Measurements from ENCODE around the gene ASCC3. TPM values are rescaled to one million over a fixed set of nuclear protein-coding genes. Genes with fewer than 3 reads are reported as not detected.

Gene ASCC3
- total RNA-seq, 4 donors from 2014 or later, result 15.7 to 39.9 (median 29.3) TPM

GRCh38 chr6:100487638-100488037 lies 393.5 kb downstream of the ASCC3 start:
- peaks cover 19% of the 10 kb centered on the region for H3K27me3 ChIP-seq
- in situ Hi-C loops (cut with MboI; ENCODE audit: low pct_ligation_motif_present in 1 of 4, low pct_unique_long_range_greater_than_20kb in 1 of 4, low sequenced_read_pairs in 3 of 4), result loop anchor here in 1 of 4 donors (10.0 kb wide), 1 partner anchor 373 kb away; no protein-coding TSS in a partner anchor
- H3K4me1 ChIP-seq, result no peaks in the 10 kb centered on the region
- 80 to 91% methylated on average over 1 to 2 of the region's 2 CpGs for WGBS, 2 donors (ENCODE audit: low coverage in 1 of 2)
- H3K4me3 ChIP-seq, result no peak overlapping the region
- TF ChIP-seq POLR2AphosphoS5 (IDR thresholded peaks at IDR 0.05) (no peak), POLR2A (IDR thresholded peaks at IDR 0.05) (no peak), CTCF (IDR thresholded peaks at IDR 0.05) (no peak), EP300 (IDR thresholded peaks at IDR 0.05; ENCODE audit: low read depth) (no peak)
- H3K36me3 ChIP-seq, result no peaks in the 10 kb centered on the region
- DNase-seq, result no peak
- no peaks in the 10 kb centered on the region for H3K9me3 ChIP-seq
- intact Hi-C loops (cut with DNase I; ENCODE audit: low total_unique reads), result no loop called here
- H3K27ac ChIP-seq, result no peak overlapping the region

- H3K27ac ChIP-seq, result no peak overlapping the region
- H3K4me1 ChIP-seq, result no peaks in the 10 kb centered on the region
- no peaks in the 10 kb centered on the region for H3K9me3 ChIP-seq
- H3K36me3 ChIP-seq, result no peaks in the 10 kb centered on the region
- no peak for DNase-seq
- in situ Hi-C loops (cut with MboI; ENCODE audit: low pct_ligation_motif_present in 1 of 4, low pct_unique_long_range_greater_than_20kb in 1 of 4, low sequenced_read_pairs in 3 of 4) (loop anchor here in 1 of 4 donors (10.0 kb wide), 1 partner anchor 370 kb away; no protein-coding TSS in a partner anchor), intact Hi-C loops (cut with DNase I; ENCODE audit: low total_unique reads) (no loop called here)
- H3K27me3 ChIP-seq, result peaks cover 11% of the 10 kb centered on the region
- no peak overlapping the region for H3K4me3 ChIP-seq
- no peak for TF ChIP-seq EP300 (IDR thresholded peaks at IDR 0.05; ENCODE audit: low read depth)
- no peak for TF ChIP-seq POLR2A (IDR thresholded peaks at IDR 0.05)
- TF ChIP-seq POLR2AphosphoS5 (IDR thresholded peaks at IDR 0.05), result no peak
- TF ChIP-seq CTCF (IDR thresholded peaks at IDR 0.05), result no peak
Measured at GRCh38 chr6:100485268-100485667, 395.9 kb downstream of the ASCC3 start.

- Histone ChIP-seq H3K4me3 (no peak overlapping the region), H3K4me1 (no peaks in the 10 kb centered on the region), H3K27me3 (peaks cover 11% of the 10 kb centered on the region), H3K9me3 (no peaks in the 10 kb centered on the region), H3K36me3 (no peaks in the 10 kb centered on the region), H3K27ac (no peak overlapping the region)
- in situ Hi-C loops (cut with MboI; ENCODE audit: low pct_ligation_motif_present in 1 of 4, low pct_unique_long_range_greater_than_20kb in 1 of 4, low sequenced_read_pairs in 3 of 4) (loop anchor here in 2 of 4 donors (5.0 to 10.0 kb wide), 2 partner anchors 370 to 372 kb away; no protein-coding TSS in a partner anchor), intact Hi-C loops (cut with DNase I; ENCODE audit: low total_unique reads) (no loop called here)
- WGBS, 2 donors (ENCODE audit: low coverage in 1 of 2), result 79 to 89% methylated on average over 5 of the region's 5 CpGs
- no peak for DNase-seq
- no peak for TF ChIP-seq POLR2AphosphoS5 (IDR thresholded peaks at IDR 0.05)
- TF ChIP-seq CTCF (IDR thresholded peaks at IDR 0.05), result no peak
- TF ChIP-seq EP300 (IDR thresholded peaks at IDR 0.05; ENCODE audit: low read depth), result no peak
- TF ChIP-seq POLR2A (IDR thresholded peaks at IDR 0.05), result no peak
Measured at GRCh38 chr6:100484474-100484873, 396.7 kb downstream of the ASCC3 start.

GRCh38 chr6:100482698-100483097 lies 398.4 kb downstream of the ASCC3 start:
- intact Hi-C loops (cut with DNase I; ENCODE audit: low total_unique reads) (no loop called here), in situ Hi-C loops (cut with MboI; ENCODE audit: low pct_ligation_motif_present in 1 of 4, low pct_unique_long_range_greater_than_20kb in 1 of 4, low sequenced_read_pairs in 3 of 4) (loop anchor here in 2 of 4 donors (5.0 to 10.0 kb wide), 2 partner anchors 368 to 370 kb away; no protein-coding TSS in a partner anchor)
- no peaks in the 10 kb centered on the region for H3K36me3 ChIP-seq
- H3K4me1 ChIP-seq, result no peaks in the 10 kb centered on the region
- H3K4me3 ChIP-seq, result no peak overlapping the region
- no peaks in the 10 kb centered on the region for H3K9me3 ChIP-seq
- WGBS, 2 donors (ENCODE audit: low coverage in 1 of 2), result 49 to 57% methylated on average over 2 of the region's 2 CpGs
- TF ChIP-seq POLR2AphosphoS5 (IDR thresholded peaks at IDR 0.05) (no peak), EP300 (IDR thresholded peaks at IDR 0.05; ENCODE audit: low read depth) (no peak), POLR2A (IDR thresholded peaks at IDR 0.05) (no peak), CTCF (IDR thresholded peaks at IDR 0.05) (no peak)
- peaks cover 11% of the 10 kb centered on the region for H3K27me3 ChIP-seq
- DNase-seq, result no peak
- no peak overlapping the region for H3K27ac ChIP-seq

Data from transverse colon (tissue), 4 donors.